HG02571 (cell line): ENCODE measurements around the gene AGBL3.

ENCODE experiments used
- ATAC-seq: cut with Tn5 transposase; IDR thresholded peaks from one replicate; pipeline ENCODE4 v1.9.1; 2021; ENCODE audit warnings: mild to moderate bottlenecking, moderate library complexity; ENCODE audit not compliant: unreplicated experiment

Gene AGBL3

GRCh38 chr7:135143885-135144668 lies 157.8 kb downstream of the AGBL3 start:
- ATAC-seq, result no peak

GRCh38 chr7:135147341-135147898 lies 161.1 kb downstream of the AGBL3 start:
- ATAC-seq, result no peak

- peak; percentile 69 for ATAC-seq
These were observed 161.8 kb downstream of the AGBL3 start, which contains the start of gene TMEM140 for GRCh38 chr7:135147899-135148721. Gene TMEM140, plus strand, starts transcription at chr7:135148072. Its CDS starts 16,370 bp downstream, at chr7:135164442.

GRCh38 chr7:135150072-135150782 lies 163.9 kb downstream of the AGBL3 start:
- no peak for ATAC-seq

DNA sequence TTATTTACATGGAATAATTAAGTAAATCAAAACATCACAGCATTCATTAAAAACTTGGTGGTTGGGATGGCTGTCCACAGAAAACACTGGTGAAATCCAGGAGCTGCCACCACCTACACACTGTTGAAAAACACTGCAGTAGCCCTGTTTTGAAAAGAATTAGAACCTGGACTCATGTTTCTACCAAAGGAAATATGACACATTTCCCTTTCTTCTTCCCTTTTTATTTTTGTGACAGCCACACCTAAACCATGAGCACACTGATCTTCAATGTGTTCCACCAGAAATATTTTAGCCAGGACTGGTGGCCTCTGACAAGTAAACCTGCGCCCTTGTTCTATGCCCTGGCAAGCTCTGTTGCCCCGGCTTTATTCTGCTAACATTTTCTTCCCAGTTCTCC lies 164.8 kb downstream of the AGBL3 start:
- no peak for ATAC-seq

DNA sequence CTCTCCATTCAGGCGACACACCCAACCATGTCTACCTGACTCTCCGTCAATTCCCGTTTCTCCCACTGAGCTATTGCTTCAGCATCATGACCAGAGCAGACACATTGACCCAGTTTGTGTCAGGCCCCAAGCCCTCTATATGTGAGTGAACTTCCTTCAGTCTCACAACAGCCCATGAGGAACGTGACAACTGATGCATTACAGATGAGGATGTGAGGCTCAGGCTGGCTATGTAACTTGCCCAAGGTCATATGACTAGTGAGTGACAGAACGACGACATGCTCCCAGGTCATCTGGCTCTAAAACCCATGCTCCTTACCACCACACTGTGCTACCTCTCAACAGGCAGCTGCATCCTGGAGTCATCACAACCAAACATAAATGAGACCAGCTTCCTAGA lies 165.2 kb downstream of the AGBL3 start:
- ATAC-seq, result no peak

GRCh38 chr7:135152442-135152841 lies 166.1 kb downstream of the AGBL3 start:
- ATAC-seq, result no peak

DNA sequence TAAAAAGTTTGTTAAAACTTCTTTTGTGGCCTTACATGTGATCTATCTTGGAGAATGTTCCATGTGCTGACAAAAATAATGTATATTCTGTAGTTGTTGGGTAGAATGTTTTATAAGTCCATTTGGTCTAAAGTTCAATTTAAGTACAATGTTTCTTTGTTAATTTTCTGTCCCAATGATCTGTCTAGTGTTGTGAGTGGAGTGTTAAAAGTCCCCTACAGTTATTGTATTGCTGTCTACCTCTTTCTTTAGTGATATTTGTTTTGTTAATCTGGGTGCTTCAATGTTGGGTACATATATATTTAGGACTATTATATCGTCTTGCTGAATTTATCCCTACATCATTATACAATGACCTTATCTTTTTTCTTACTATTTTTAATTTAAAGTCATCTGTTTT lies 168.4 kb downstream of the AGBL3 start:
- no peak for ATAC-seq

- no peak for ATAC-seq
These were observed 170.0 kb downstream of the AGBL3 start for GRCh38 chr7:135156290-135156689.

- no peak for ATAC-seq
These were observed 171.9 kb downstream of the AGBL3 start for GRCh38 chr7:135158141-135158655.

- ATAC-seq, result no peak
These were observed 172.6 kb downstream of the AGBL3 start for GRCh38 chr7:135158874-135159273.

DNA sequence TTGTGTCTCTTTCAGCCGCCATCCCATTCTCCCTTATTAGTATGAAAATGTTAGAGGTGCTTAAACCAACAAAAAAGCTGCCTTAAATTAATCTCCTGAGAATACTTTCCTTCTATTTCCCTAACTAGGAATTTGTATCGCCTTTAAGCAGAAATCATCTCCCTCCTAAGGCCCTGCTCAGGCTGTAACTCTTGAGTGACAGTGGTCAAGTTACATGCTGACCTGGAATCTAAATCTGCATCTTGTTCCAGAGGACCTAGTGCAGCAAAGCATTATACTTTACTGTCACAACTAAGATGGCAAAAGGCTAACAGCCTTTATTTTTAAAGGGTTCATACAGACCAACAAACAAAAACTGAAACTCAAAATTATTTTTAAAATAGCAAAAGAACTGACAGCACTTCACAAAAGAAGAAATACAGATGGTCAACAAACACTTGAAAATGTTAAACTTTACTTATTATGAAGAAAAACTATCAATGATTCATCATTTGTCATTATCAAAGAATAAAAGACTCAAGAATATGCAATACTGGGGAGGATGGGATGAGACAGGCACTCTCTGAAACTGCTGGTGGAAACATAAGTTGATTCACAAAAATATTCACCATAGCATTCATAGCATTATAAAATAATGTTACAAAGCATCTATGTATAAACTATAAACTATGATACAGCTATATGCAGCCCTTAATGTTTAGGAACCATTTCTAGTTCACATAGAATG lies 173.2 kb downstream of the AGBL3 start:
- no peak for ATAC-seq

GRCh38 chr7:135160098-135160857 lies 174.0 kb downstream of the AGBL3 start:
- ATAC-seq, result no peak

DNA sequence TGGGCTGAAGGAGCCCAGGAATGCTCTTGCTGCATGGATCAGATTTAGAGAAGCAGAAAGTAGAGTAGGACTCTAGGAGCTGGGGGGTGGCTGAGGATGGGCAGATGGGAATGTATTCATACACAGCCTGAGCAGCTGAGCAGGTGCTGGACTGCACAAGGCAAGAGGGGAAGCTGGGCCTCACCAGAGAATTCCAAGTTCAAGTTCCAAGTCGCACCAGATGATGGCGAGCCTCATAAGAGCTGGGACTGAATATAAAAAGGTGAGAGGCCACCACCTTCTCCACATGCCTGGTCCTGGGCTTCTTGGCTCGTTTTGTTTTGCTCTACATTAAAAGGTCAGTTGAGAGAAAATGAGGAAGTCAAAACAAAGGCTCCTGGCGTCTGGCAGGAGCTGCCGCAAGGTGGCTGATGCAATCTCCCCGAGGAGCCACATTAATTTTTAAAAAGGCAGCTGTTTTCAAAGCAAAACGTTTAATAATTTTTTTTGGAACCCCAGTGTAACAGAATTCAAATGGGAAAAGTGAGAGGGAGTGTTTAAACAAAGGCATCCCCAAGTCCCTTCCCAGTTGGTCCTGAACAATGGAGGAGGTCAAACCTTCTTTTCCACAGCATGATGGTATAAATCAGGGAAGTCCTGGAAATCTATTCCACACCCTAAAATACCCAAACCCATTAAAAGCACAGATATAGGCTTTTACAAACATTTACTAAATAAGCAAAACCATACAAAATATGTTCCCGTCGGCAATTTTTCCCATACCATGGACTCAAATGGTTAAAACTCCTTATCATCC lies 174.7 kb downstream of the AGBL3 start:
- ATAC-seq, result no peak

- ATAC-seq, result no peak
These were observed 175.4 kb downstream of the AGBL3 start for GRCh38 chr7:135161669-135162068.

- no peak for ATAC-seq
These were observed 176.2 kb downstream of the AGBL3 start for GRCh38 chr7:135162382-135163001.

DNA sequence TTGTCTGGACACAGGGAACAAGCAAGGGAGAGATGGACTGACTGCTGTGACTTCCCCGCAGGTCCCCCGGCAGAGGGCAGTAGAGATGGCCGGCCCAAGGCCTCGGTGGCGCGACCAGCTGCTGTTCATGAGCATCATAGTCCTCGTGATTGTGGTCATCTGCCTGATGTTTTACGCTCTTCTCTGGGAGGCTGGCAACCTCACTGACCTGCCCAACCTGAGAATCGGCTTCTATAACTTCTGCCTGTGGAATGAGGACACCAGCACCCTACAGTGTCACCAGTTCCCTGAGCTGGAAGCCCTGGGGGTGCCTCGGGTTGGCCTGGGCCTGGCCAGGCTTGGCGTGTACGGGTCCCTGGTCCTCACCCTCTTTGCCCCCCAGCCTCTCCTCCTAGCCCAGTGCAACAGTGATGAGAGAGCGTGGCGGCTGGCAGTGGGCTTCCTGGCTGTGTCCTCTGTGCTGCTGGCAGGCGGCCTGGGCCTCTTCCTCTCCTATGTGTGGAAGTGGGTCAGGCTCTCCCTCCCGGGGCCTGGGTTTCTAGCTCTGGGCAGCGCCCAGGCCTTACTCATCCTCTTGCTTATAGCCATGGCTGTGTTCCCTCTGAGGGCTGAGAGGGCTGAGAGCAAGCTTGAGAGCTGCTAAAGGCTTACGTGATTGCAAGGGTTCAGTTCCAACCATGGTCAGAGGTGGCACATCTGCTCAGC lies 178.2 kb downstream of the AGBL3 start:
- no peak for ATAC-seq

DNA sequence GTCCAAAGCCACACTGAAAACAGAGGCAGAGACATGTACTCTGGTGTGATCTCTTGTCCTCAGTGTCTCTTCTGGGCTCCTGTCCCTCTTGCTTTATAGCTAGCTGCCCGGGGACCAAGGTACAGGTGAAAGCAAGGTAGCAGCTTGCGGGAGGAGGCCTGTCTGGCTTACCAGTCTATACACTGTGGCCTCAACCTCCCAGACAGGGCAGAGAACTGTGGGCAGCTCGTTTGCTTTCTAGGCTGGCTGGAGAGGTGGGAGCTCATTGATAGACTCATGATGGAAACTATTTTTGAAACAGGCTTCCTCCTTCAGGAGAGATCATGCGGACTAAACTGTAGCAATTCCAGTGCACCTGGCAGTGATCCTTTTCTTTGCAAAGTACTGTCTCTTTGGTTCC lies 179.6 kb downstream of the AGBL3 start:
- no peak for ATAC-seq
